MCF 10A (cell line): ENCODE measurements around the gene SIT1. TPM values are rescaled to one million over a fixed set of nuclear protein-coding genes. Genes with fewer than 3 reads are reported as not detected.

Source experiments
- BruUV-seq: library from RNA; stranded (reverse); fragments of 400-500 nt; replicated peaks from 2 replicates; lab custom pipeline; 2021; lab: Mats Ljungman, UMichigan
- CTCF ChIA-PET: fragments of 300-600 bp; sonication (Branson Sonifier 250); formaldehyde crosslinking; extraction: SDS; loops from one replicate; lab custom pipeline; 2021; ENCODE audit warnings: antibody characterized with exemption, inconsistent platforms; lab: Yijun Ruan, JAX
- POLR2A ChIA-PET: fragments of 300-600, 350-650 bp; sonication (Branson Sonifier 250); formaldehyde crosslinking; extraction: SDS; loops from one replicate; lab custom pipeline; 2020; ENCODE audit warnings: antibody characterized with exemption, inconsistent platforms; lab: Yijun Ruan, JAX
- DNase-seq: peaks from one replicate; pipeline ENCODE4 v3.0.0-alpha.2; 2018; ENCODE audit not compliant: unreplicated experiment
- H3K27ac Mint-ChIP-seq: one replicate; pipeline ENCODE4 v1.8.0; 2022; ENCODE audit warnings: mild to moderate bottlenecking, low read depth, mixed read lengths; ENCODE audit not compliant: unreplicated experiment
- H3K27me3 Mint-ChIP-seq: one replicate; pipeline ENCODE4 v1.8.0; 2022; ENCODE audit warnings: mixed read lengths; ENCODE audit not compliant: insufficient read depth, unreplicated experiment
- H3K36me3 Mint-ChIP-seq: one replicate; pipeline ENCODE4 v1.8.0; 2022; ENCODE audit warnings: mild to moderate bottlenecking, moderate library complexity, mixed read lengths; ENCODE audit not compliant: insufficient read depth, unreplicated experiment
- H3K4me1 Mint-ChIP-seq: one replicate; pipeline ENCODE4 v1.8.0; 2022; ENCODE audit warnings: mixed read lengths; ENCODE audit not compliant: insufficient read depth, unreplicated experiment
- H3K4me3 Mint-ChIP-seq: one replicate; pipeline ENCODE4 v1.8.0; 2022; ENCODE audit warnings: mild to moderate bottlenecking, moderate library complexity, mixed read lengths; ENCODE audit not compliant: unreplicated experiment
- H3K9me3 Mint-ChIP-seq: one replicate; pipeline ENCODE4 v1.8.0; 2022; ENCODE audit warnings: mixed read lengths; ENCODE audit not compliant: unreplicated experiment
- CTCF ChIP-seq: fragments of 200-600 bp; IDR thresholded peaks from one replicate; pipeline ENCODE4 v1.8.0; 2022; ENCODE audit warnings: antibody characterized with exemption, mild to moderate bottlenecking; ENCODE audit not compliant: unreplicated experiment
- intact Hi-C: fragments of 100-400 bp; cut with micrococcal nuclease; formaldehyde crosslinking; loops from 2 replicates; pipeline ENCODE4 v1.14.1; 2022
- total RNA-seq: library from RNA; stranded (reverse); gene quantifications from 2 replicates; pipeline ENCODE4 v1.2.3, GENCODE V29; 2022

Gene SIT1
- total RNA-seq, 1 experiment from 2014 or later = not detected

DNA sequence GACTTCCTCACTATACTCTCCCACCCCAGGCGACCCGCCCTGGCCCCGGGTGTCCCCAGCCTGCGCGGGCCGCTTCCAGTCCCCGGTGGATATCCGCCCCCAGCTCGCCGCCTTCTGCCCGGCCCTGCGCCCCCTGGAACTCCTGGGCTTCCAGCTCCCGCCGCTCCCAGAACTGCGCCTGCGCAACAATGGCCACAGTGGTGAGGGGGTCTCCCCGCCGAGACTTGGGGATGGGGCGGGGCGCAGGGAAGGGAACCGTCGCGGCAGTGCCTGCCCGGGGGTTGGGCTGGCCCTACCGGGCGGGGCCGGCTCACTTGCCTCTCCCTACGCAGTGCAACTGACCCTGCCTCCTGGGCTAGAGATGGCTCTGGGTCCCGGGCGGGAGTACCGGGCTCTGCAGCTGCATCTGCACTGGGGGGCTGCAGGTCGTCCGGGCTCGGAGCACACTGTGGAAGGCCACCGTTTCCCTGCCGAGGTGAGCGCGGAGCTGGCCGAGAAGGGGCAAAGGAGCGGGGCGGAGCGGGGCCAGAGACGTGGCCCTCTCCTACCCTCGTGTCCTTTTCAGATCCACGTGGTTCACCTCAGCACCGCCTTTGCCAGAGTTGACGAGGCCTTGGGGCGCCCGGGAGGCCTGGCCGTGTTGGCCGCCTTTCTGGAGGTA lies 25.1 kb upstream of the SIT1 start:
- no TSS peak for BruUV-seq
- intact Hi-C loops = no loop called here
- Mint-ChIP-seq H3K27ac (no peak overlapping the region), H3K27me3 (no peaks in the 10 kb centered on the region), H3K36me3 (peaks cover 7% of the 10 kb centered on the region), H3K4me3 (no peak overlapping the region), H3K4me1 (peaks cover 12% of the 10 kb centered on the region), H3K9me3 (no peaks in the 10 kb centered on the region)
- no peak for TF ChIP-seq CTCF
- POLR2A ChIA-PET = interaction anchor here (0.9 to 1.1 kb wide), 2 partner anchors 15 to 74 kb away, joined by 3 read pairs; no protein-coding TSS in a partner anchor
- CTCF ChIA-PET = interaction anchor here (0.7 kb wide), 1 partner anchor 53 kb away, joined by 3 read pairs; no protein-coding TSS in a partner anchor
- DNase-seq = no peak

- Mint-ChIP-seq H3K9me3 (no peaks in the 10 kb centered on the region), H3K4me1 (peaks cover 12% of the 10 kb centered on the region), H3K4me3 (no peak overlapping the region), H3K27ac (no peak overlapping the region), H3K27me3 (no peaks in the 10 kb centered on the region), H3K36me3 (peaks cover 6% of the 10 kb centered on the region)
- no TSS peak for BruUV-seq
- DNase-seq = no peak
- intact Hi-C loops = no loop called here
- ChIA-PET POLR2A (interaction anchor here (1.1 to 2.3 kb wide), 3 partner anchors 9 to 74 kb away, joined by 3 to 9 read pairs (median 4); no protein-coding TSS in a partner anchor), CTCF (interaction anchor here (0.6 to 0.7 kb wide), 2 partner anchors 54 to 416 kb away, joined by 3 read pairs; no protein-coding TSS in a partner anchor)
- TF ChIP-seq CTCF = no peak
These were observed 24.5 kb upstream of the SIT1 start for GRCh38 chr9:35675204-35675603.

- Mint-ChIP-seq H3K27ac (no peak overlapping the region), H3K9me3 (no peaks in the 10 kb centered on the region), H3K4me1 (peaks cover 17% of the 10 kb centered on the region), H3K36me3 (no peaks in the 10 kb centered on the region), H3K4me3 (no peak overlapping the region), H3K27me3 (no peaks in the 10 kb centered on the region)
- no TSS peak for BruUV-seq
- DNase-seq = no peak
- ChIA-PET POLR2A (interaction anchor here (1.0 to 2.3 kb wide), 3 partner anchors 8 to 17 kb away, joined by 3 to 9 read pairs (median 4); no protein-coding TSS in a partner anchor), CTCF (interaction anchor here (0.7 to 0.8 kb wide), 2 partner anchors 15 to 1270 kb away, joined by 4 to 5 read pairs; no protein-coding TSS in a partner anchor)
- intact Hi-C loops = no loop called here
- no peak for TF ChIP-seq CTCF
These were observed 23.3 kb upstream of the SIT1 start for GRCh38 chr9:35674025-35674361.
